ENCODE measurements around the gene KCND3. TPM values are rescaled to one million over a fixed set of nuclear protein-coding genes. Genes with fewer than 3 reads are reported as not detected.

Gene KCND3
- total and polyA plus RNA-seq, 8 donors, result 2.5 to 18.6 (median 6.9) TPM

- intact Hi-C loops (cut with DNase I), result no loop called here
- H3K27me3 ChIP-seq, result no peaks in the 10 kb centered on the region
- H3K27ac ChIP-seq, result no peak overlapping the region
- ATAC-seq (no peak), FAIRE-seq (no peak), DNase-seq (no peak)
- H3K36me3 ChIP-seq, result no peaks in the 10 kb centered on the region
- H3K4me1 ChIP-seq, result no peaks in the 10 kb centered on the region
- no peak for TF ChIP-seq CTCF (IDR thresholded peaks at IDR 0.05)
- H3K9me3 ChIP-seq, result no peaks in the 10 kb centered on the region
- H3K4me3 ChIP-seq, result no peak overlapping the region
- WGBS, 2 donors, result 62 to 77% methylated on average over 4 of the region's 4 CpGs
Observed at GRCh38 chr1:111952125-111952657, 37.3 kb downstream of the KCND3 start.

GRCh38 chr1:111948209-111949171 is 41.0 kb downstream of the KCND3 start:
- intact Hi-C loops (cut with DNase I), result no loop called here
- Histone ChIP-seq H3K27me3 (no peaks in the 10 kb centered on the region), H3K36me3 (no peaks in the 10 kb centered on the region), H3K27ac (no peak overlapping the region), H3K4me3 (no peak overlapping the region), H3K9me3 (no peaks in the 10 kb centered on the region), H3K4me1 (no peaks in the 10 kb centered on the region)
- no peak for FAIRE-seq
- TF ChIP-seq CTCF (IDR thresholded peaks at IDR 0.05), result no peak
- ATAC-seq, result peak in 3 of 4 donors; percentile 56 to 88 (median 81)
- DNase-seq, result peak in 1 of 6 donors; percentile 23
- WGBS, 2 donors, result 68 to 73% methylated on average over 6 of the region's 6 CpGs

- Histone ChIP-seq H3K4me3 (no peak overlapping the region), H3K9me3 (no peaks in the 10 kb centered on the region), H3K4me1 (no peaks in the 10 kb centered on the region), H3K27ac (no peak overlapping the region), H3K36me3 (no peaks in the 10 kb centered on the region), H3K27me3 (no peaks in the 10 kb centered on the region)
- DNase-seq, result no peak
- FAIRE-seq, result no peak
- TF ChIP-seq CTCF (IDR thresholded peaks at IDR 0.05), result no peak
- peak in 1 of 4 donors; percentile 64 for ATAC-seq
- 83 to 85% methylated on average over 15 of the region's 15 CpGs for WGBS, 2 donors
- intact Hi-C loops (cut with DNase I), result no loop called here
Observed at GRCh38 chr1:111943846-111944749, 45.4 kb downstream of the KCND3 start.

- TF ChIP-seq CTCF (IDR thresholded peaks at IDR 0.05), result no peak
- Histone ChIP-seq H3K9me3 (no peaks in the 10 kb centered on the region), H3K4me3 (no peak overlapping the region), H3K27ac (no peak overlapping the region), H3K36me3 (no peaks in the 10 kb centered on the region), H3K27me3 (no peaks in the 10 kb centered on the region), H3K4me1 (no peaks in the 10 kb centered on the region)
- intact Hi-C loops (cut with DNase I), result no loop called here
- no peak for FAIRE-seq
- ATAC-seq, result no peak
- 83 to 88% methylated on average over 4 of the region's 4 CpGs for WGBS, 2 donors
- DNase-seq, result no peak
Observed at GRCh38 chr1:111943066-111943465, 46.4 kb downstream of the KCND3 start.

All from pancreas (tissue), 10 donors.